Endothelial cell of umbilical vein (primary cell): Measurements from ENCODE around the gene ADARB2. TPM values are rescaled to one million over a fixed set of nuclear protein-coding genes. Genes with fewer than 3 reads are reported as not detected.

Experiments
- BruUV-seq: library from RNA; stranded (reverse); fragments of 400-500 nt; replicated peaks from 2 replicates; lab custom pipeline; 2021; lab: Mats Ljungman, UMichigan
- CTCF ChIA-PET: fragments of 300-600, 350-600 bp; sonication (Branson Sonifier 250); formaldehyde crosslinking; loops from one replicate; lab custom pipeline; 2021; ENCODE audit warnings: antibody characterized with exemption, inconsistent platforms; lab: Charles Lee
- POLR2A ChIA-PET: fragments of 300-600, 350-600 bp; sonication (Branson Sonifier 250); formaldehyde crosslinking; loops from one replicate; lab custom pipeline; 2021; ENCODE audit warnings: antibody characterized with exemption, inconsistent platforms; lab: Charles Lee
- DNase-seq: peaks from one replicate; pipeline ENCODE4 v3.0.0-alpha.2; 2011; ENCODE audit warnings: low read depth, low spot score
- FAIRE-seq: peaks from 2 replicates; lab custom pipeline; 2011; peaks lifted over from hg19 to GRCh38; lab: Jason Lieb, UNC
- H2AFZ ChIP-seq: 2 replicates; pipeline ENCODE4 v1.6.0; 2012; ENCODE audit warnings: low read depth, low read length, control low read depth, inconsistent platforms
- H3K27ac ChIP-seq: 2 replicates; pipeline ENCODE4 v1.5.1; 2011; ENCODE audit warnings: low read depth, mild to moderate bottlenecking, control low read depth, low read length, moderate library complexity; ENCODE audit not compliant: insufficient read depth
- H3K27me3 ChIP-seq, 2 experiments: 2 replicates each; pipeline versions ENCODE4 v1.6.0 to v1.6.1; 2011; ENCODE audit warnings: low read length in 2 of 2, mixed read lengths in 1 of 2; ENCODE audit not compliant: control insufficient read depth in 2 of 2, insufficient read depth in 2 of 2
- H3K36me3 ChIP-seq, 2 experiments: 2 replicates in 1 of 2; 3 replicates in 1 of 2; pipeline ENCODE4 v1.5.1; 2011; ENCODE audit warnings: low read length in 2 of 2, mild to moderate bottlenecking in 1 of 2, moderate library complexity in 1 of 2; ENCODE audit not compliant: control insufficient read depth in 2 of 2, insufficient read depth in 2 of 2; ENCODE audit errors: extremely low read depth in 1 of 2
- H3K4me1 ChIP-seq: 3 replicates; pipeline ENCODE4 v1.5.1; 2011; ENCODE audit warnings: mild to moderate bottlenecking, low read length; ENCODE audit not compliant: control insufficient read depth, insufficient read depth; ENCODE audit errors: extremely low read depth
- H3K4me2 ChIP-seq: 2 replicates; pipeline ENCODE4 v1.6.1; 2011; ENCODE audit warnings: low read length, control low read depth, mixed read lengths; ENCODE audit not compliant: insufficient read depth
- H3K4me3 ChIP-seq, 3 experiments: fragments of 200-600 bp in 1 of 3; sonication (generic), shearing (Covaris generic) in 1 of 3; replicated peaks in 1 of 3; 2 replicates each; pipeline ENCODE4 v1.5.1; 2011 to 2016; ENCODE audit warnings: control low read depth in 3 of 3, low read length in 3 of 3, mild to moderate bottlenecking in 2 of 3, inconsistent platforms in 1 of 3, low read depth in 1 of 3, moderate library complexity in 1 of 3; ENCODE audit not compliant: insufficient read depth in 1 of 3
- H3K79me2 ChIP-seq: 2 replicates; pipeline ENCODE4 v1.6.0; 2012; ENCODE audit warnings: low read length, inconsistent platforms; ENCODE audit not compliant: control insufficient read depth, insufficient read depth
- H3K9ac ChIP-seq: replicated peaks from 2 replicates; pipeline ENCODE3; 2011; ENCODE audit warnings: low read length, control low read depth; ENCODE audit not compliant: insufficient read depth; ENCODE audit errors: extremely low read depth
- H3K9me1 ChIP-seq: replicated peaks from 3 replicates; pipeline ENCODE4 v1.6.0; 2011; ENCODE audit warnings: mild to moderate bottlenecking, low read length; ENCODE audit not compliant: control insufficient read depth, insufficient read depth; ENCODE audit errors: extremely low read depth
- H3K9me3 ChIP-seq: replicated peaks from 2 replicates; pipeline ENCODE4 v1.5.1; 2012; ENCODE audit warnings: low read length, inconsistent platforms; ENCODE audit not compliant: control insufficient read depth, insufficient read depth
- H4K20me1 ChIP-seq: replicated peaks from 2 replicates; pipeline ENCODE3; 2011; ENCODE audit warnings: mild to moderate bottlenecking, low read length; ENCODE audit not compliant: control insufficient read depth, insufficient read depth; ENCODE audit errors: extremely low read depth
- EZH2 ChIP-seq: IDR thresholded peaks from 2 replicates; pipeline ENCODE4 v1.6.1; 2012; ENCODE audit warnings: borderline replicate concordance, low read depth, mild to moderate bottlenecking, moderate library complexity, low read length, inconsistent platforms; ENCODE audit not compliant: severe bottlenecking
- FOS ChIP-seq: IDR thresholded peaks from 2 replicates; pipeline ENCODE4 v1.6.1; 2011; ENCODE audit warnings: mild to moderate bottlenecking, low read length, moderate library complexity, borderline replicate concordance; ENCODE audit not compliant: insufficient read depth
- GATA2 ChIP-seq: IDR thresholded peaks from 2 replicates; pipeline ENCODE4 v1.7.0; 2011; ENCODE audit warnings: low read depth, mild to moderate bottlenecking, moderate library complexity, mixed read lengths, low read length; ENCODE audit not compliant: insufficient read length, insufficient read depth
- JUN ChIP-seq: IDR thresholded peaks from 2 replicates; pipeline ENCODE4 v1.6.1; 2011; ENCODE audit warnings: borderline replicate concordance, low read depth; ENCODE audit not compliant: insufficient read length, insufficient read depth
- MYC ChIP-seq: IDR thresholded peaks from one replicate; pipeline ENCODE4 v1.6.1; 2011; ENCODE audit warnings: mild to moderate bottlenecking, low read depth, low read length
- POLR2A ChIP-seq: IDR thresholded peaks from 2 replicates; pipeline ENCODE4 v1.6.1; 2012; ENCODE audit warnings: low read depth, mild to moderate bottlenecking, control low read depth, low read length
- POLR2AphosphoS5 ChIP-seq: IDR thresholded peaks from 2 replicates; pipeline ENCODE4 v1.6.1; 2012; ENCODE audit warnings: low read depth, mild to moderate bottlenecking, control low read depth, low read length, moderate library complexity; ENCODE audit not compliant: insufficient read depth
- dilution Hi-C: fragments of 300-500 bp; cut with MboI; formaldehyde crosslinking; loops from one replicate; pipeline ENCODE4 v1.15.0; 2019; ENCODE audit warnings: low sequenced_read_pairs; ENCODE audit not compliant: extremely low pct_ligation_motif_present
- intact Hi-C: fragments of 100-400 bp; cut with micrococcal nuclease; formaldehyde crosslinking; loops from one replicate; pipeline ENCODE4 v1.10.0; 2022
- polyA plus RNA-seq, 4 experiments: library from polyadenylated mRNA; depleted of rRNA in 3 of 4; stranded (reverse) in 3 of 4; unstranded in 1 of 4; fragments of >200 nt; gene quantifications; 2 replicates each; pipeline versions ENCODE4 v1.2.1 to v1.2.3, GENCODE V29; 2011 to 2012; ENCODE audit warnings: missing spikeins in 1 of 4
- total RNA-seq: library from RNA; stranded (reverse); gene quantifications from 2 replicates; pipeline ENCODE4 v1.2.3, GENCODE V29; 2021
- TF ChIP-seq, protein P1 (sequence below), 2 donors: IDR thresholded peaks; 1 replicate in 1 of 2; 2 replicates in 1 of 2; pipeline ENCODE4 v1.5.1; 2011; ENCODE audit warnings: low read length in 2 of 2, mild to moderate bottlenecking in 2 of 2, moderate library complexity in 2 of 2, control low read depth in 1 of 2, inconsistent platforms in 1 of 2, low read depth in 1 of 2; ENCODE audit not compliant: insufficient read depth in 1 of 2; ENCODE audit errors: extremely low read depth in 1 of 2
- TF ChIP-seq, protein P2 (sequence below): IDR thresholded peaks from 2 replicates; pipeline ENCODE4 v1.6.1; 2011; ENCODE audit not compliant: insufficient read depth, insufficient read length

The ADARB2 gene
- total and polyA plus RNA-seq, 2 donors (not counting 3 experiments of a cell fraction or from before 2014, with no cell fraction given): not detected

DNA sequence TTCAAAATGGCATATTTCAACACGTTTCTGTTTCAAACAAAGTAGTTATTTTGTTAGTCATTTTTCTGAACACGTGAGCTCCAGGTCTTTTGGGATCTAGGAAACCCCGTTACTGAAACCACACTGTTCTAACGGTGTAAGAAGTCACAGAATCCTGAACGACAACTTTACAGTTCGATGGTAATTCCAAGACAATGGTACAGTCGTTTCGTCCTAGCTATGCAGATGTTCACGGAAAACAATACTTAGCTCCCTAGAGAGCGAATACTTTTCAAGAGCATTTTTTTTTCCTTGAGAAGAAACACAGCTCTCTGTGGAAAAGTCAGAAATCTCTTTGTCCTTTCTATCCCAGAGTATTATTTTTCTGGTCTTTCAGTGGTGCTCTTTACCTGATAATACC lies 254.1 kb downstream of the ADARB2 start:
- H3K36me3 ChIP-seq: no peaks in the 10 kb centered on the region
- H3K79me2 ChIP-seq: no peaks in the 10 kb centered on the region
- no peaks in the 10 kb centered on the region for H4K20me1 ChIP-seq
- FAIRE-seq: no peak
- H3K4me3 ChIP-seq: no peak overlapping the region
- H3K9me1 ChIP-seq: no peaks in the 10 kb centered on the region
- H3K4me1 ChIP-seq: no peaks in the 10 kb centered on the region
- no peak overlapping the region for H3K27ac ChIP-seq
- H3K4me2 ChIP-seq: no peak overlapping the region
- no peak overlapping the region for H3K9ac ChIP-seq
- dilution Hi-C loops: no loop called here
- intact Hi-C loops: no loop called here
- BruUV-seq: no TSS peak
- H3K27me3 ChIP-seq: no peaks in the 10 kb centered on the region
- H2AFZ ChIP-seq: no peak overlapping the region
- CTCF ChIA-PET: no interaction called here
- POLR2A ChIA-PET: no interaction called here
- DNase-seq: no peak
- no peak for TF ChIP-seq POLR2AphosphoS5
- peaks cover 12% of the 10 kb centered on the region for H3K9me3 ChIP-seq

DNA sequence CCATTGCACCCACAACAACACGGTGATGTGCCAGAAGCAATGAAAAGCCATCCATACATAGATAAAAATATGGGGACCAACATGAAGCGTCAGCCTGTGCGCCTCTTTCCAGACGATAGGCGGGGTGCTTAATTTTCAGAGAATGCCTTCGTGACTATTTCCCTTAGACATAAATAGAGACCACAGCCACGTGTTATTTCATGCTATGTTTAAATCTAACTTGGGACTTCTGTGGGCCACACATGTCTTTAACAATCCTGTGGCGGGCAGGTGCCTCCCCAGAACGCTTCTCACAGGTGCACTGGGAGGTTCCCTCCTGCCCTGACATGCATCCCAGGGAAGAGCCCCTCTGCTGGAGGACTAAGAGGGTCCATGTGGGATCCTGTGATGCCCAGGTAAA lies 259.7 kb downstream of the ADARB2 start:
- H2AFZ ChIP-seq: no peak overlapping the region
- no peaks in the 10 kb centered on the region for H3K36me3 ChIP-seq
- POLR2A ChIA-PET: no interaction called here
- H3K9ac ChIP-seq: no peak overlapping the region
- no peak for DNase-seq
- CTCF ChIA-PET: no interaction called here
- no peaks in the 10 kb centered on the region for H3K9me1 ChIP-seq
- no peak overlapping the region for H3K4me2 ChIP-seq
- no peak overlapping the region for H3K4me3 ChIP-seq
- TF ChIP-seq JUN (no peak), POLR2A (no peak), FOS (no peak), GATA2 (no peak), POLR2AphosphoS5 (no peak), MYC (no peak), EZH2 (no peak)
- TF ChIP-seq, protein P1, sequence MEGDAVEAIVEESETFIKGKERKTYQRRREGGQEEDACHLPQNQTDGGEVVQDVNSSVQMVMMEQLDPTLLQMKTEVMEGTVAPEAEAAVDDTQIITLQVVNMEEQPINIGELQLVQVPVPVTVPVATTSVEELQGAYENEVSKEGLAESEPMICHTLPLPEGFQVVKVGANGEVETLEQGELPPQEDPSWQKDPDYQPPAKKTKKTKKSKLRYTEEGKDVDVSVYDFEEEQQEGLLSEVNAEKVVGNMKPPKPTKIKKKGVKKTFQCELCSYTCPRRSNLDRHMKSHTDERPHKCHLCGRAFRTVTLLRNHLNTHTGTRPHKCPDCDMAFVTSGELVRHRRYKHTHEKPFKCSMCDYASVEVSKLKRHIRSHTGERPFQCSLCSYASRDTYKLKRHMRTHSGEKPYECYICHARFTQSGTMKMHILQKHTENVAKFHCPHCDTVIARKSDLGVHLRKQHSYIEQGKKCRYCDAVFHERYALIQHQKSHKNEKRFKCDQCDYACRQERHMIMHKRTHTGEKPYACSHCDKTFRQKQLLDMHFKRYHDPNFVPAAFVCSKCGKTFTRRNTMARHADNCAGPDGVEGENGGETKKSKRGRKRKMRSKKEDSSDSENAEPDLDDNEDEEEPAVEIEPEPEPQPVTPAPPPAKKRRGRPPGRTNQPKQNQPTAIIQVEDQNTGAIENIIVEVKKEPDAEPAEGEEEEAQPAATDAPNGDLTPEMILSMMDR (IDR thresholded peaks at IDR 0.05; ENCODE audit: extremely low read depth in 1 of 2, insufficient read depth in 1 of 2, low read depth in 1 of 2, low read length in 2 of 2): no peak
- TF ChIP-seq, protein P2, sequence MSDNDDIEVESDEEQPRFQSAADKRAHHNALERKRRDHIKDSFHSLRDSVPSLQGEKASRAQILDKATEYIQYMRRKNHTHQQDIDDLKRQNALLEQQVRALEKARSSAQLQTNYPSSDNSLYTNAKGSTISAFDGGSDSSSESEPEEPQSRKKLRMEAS: no peak
- BruUV-seq: no TSS peak
- no peaks in the 10 kb centered on the region for H3K4me1 ChIP-seq
- peaks cover 3% of the 10 kb centered on the region for H3K9me3 ChIP-seq
- no peak for FAIRE-seq
- dilution Hi-C loops (no loop called here), intact Hi-C loops (no loop called here)
- no peaks in the 10 kb centered on the region for H3K27me3 ChIP-seq
- H4K20me1 ChIP-seq: no peaks in the 10 kb centered on the region
- H3K79me2 ChIP-seq: no peaks in the 10 kb centered on the region
- H3K27ac ChIP-seq: no peak overlapping the region
